Skeletal muscle satellite cell (primary cell): Measurements from ENCODE around the gene MTUS2.

ENCODE experiments used
- H3K27me3 ChIP-seq: 2 replicates; pipeline ENCODE4 v1.7.0; 2013; ENCODE audit warnings: low read length; ENCODE audit not compliant: control insufficient read depth, insufficient read depth
- H3K36me3 ChIP-seq: 2 replicates; pipeline ENCODE4 v1.7.0; 2013; ENCODE audit warnings: mild to moderate bottlenecking, control low read depth, low read length; ENCODE audit not compliant: insufficient read depth
- H3K4me1 ChIP-seq: 2 replicates; pipeline ENCODE4 v1.7.0; 2013; ENCODE audit warnings: low read length; ENCODE audit not compliant: control insufficient read depth, insufficient read depth
- H3K4me2 ChIP-seq: 2 replicates; pipeline ENCODE4 v1.7.0; 2013; ENCODE audit warnings: mild to moderate bottlenecking, low read length
- H3K4me3 ChIP-seq: 2 replicates; pipeline ENCODE4 v1.7.0; 2013; ENCODE audit warnings: low read length
- H3K9ac ChIP-seq: 2 replicates; pipeline ENCODE4 v1.7.0; 2013; ENCODE audit warnings: mild to moderate bottlenecking, low read depth, low read length, moderate library complexity
- H3K9me3 ChIP-seq: replicated peaks from 2 replicates; pipeline ENCODE4 v1.7.0; 2013; ENCODE audit warnings: mild to moderate bottlenecking, control low read depth, low read length

MTUS2 gene

DNA sequence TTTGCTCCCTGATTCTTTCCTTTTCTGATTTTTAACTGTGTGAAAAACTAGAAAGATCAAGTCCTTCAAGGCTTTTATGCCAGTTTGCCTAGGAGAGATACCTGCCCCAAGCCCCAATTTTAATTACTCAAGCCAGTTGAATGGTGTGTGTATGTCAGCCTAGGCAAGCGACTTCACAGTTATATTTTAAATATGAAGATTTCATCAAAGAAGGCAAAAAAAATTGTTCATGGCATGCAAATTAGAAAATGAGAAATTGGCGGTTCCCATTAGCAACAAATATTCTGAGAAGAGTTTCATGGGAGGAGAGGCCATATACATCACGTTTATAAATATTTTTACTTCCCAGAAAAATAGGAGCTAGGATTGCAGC lies 607.8 kb downstream of the MTUS2 start:
- Histone ChIP-seq H3K4me2 (peak overlapping the region; percentile 76), H3K4me3 (peak overlapping the region; percentile 54), H3K9ac (peak overlapping the region; percentile 45), H3K36me3 (no peaks in the 10 kb centered on the region), H3K27me3 (peaks cover 42% of the 10 kb centered on the region), H3K4me1 (peaks cover 4% of the 10 kb centered on the region), H3K9me3 (no peaks in the 10 kb centered on the region)

DNA sequence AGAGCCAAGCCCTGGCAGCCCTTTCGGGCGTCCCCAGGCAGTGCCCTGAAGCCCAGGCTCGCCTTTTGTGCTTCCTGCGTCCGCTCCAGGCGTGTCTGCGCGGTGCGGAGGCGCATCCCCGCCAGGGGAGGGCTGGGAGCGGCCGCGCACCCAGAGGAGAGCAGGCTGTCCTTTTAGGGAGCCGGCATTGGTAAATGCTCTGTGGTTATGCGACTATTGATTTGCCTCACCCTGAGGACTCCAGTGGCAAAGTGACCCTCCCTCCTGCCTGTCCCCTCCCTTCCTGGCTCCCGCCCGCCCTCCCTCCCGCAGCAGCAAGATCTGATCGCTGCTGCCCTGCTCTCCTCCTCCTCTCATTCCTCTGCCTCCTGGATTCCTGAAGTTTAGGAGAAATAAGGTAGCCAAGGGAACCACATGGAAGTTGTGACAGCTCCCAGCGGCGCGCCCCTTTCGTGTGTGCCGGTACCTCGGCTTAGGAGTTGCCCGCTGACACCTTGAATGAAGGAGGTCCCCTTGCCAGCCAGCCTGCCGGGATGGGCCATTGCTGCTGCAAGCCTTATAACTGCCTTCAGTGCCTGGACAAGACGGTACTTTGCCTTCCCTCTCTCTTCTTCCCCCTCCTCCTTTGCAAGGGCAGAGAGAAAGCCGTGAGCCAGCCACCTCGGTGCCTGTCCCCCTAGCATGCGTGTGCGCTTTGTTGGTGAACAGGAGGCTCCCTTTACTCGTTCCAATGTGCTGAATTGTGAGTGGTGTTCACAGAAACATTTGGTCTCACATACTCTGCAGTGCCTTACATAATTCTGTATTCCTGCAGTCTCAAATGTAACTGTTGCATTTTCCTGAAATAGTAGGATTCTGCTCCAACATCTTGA lies 608.4 kb downstream of the MTUS2 start:
- Histone ChIP-seq H3K4me2 (peak overlapping the region; percentile 76), H3K9ac (peak overlapping the region; percentile 45), H3K4me1 (peaks cover 4% of the 10 kb centered on the region), H3K4me3 (peak overlapping the region; percentile 54), H3K27me3 (peaks cover 42% of the 10 kb centered on the region), H3K36me3 (no peaks in the 10 kb centered on the region), H3K9me3 (no peaks in the 10 kb centered on the region)

DNA sequence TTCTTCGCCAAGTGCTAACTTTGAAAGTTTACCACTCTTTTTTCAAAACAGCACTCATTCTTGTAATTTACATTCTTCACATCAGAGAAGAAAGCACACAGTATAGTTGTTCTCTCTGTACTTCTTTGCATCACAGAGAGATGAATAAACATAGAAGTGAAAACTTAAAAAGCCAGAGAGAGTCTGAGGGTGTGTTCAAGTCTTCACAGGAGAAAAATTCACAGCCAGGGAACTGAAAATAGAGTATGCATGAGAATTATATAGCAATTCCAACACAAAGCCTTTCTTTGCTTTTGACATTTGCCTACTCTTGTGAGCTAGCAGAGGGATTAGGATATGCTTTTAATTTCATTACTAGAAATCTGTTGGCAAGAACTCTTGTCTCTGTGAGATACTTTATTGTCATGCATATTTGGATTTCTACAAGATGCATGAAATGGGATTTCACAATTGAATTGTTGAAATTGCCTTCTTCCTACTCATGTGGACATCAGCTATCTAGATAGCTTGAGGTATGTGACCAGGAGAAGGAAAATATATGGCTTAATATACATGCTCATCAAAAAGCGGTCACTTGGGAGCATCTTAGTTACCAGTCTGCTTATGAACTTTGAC lies 609.3 kb downstream of the MTUS2 start:
- H3K4me1 ChIP-seq, result peaks cover 8% of the 10 kb centered on the region
- H3K4me2 ChIP-seq, result no peak overlapping the region
- H3K9me3 ChIP-seq, result no peaks in the 10 kb centered on the region
- H3K27me3 ChIP-seq, result peaks cover 42% of the 10 kb centered on the region
- no peaks in the 10 kb centered on the region for H3K36me3 ChIP-seq
- no peak overlapping the region for H3K4me3 ChIP-seq
- H3K9ac ChIP-seq, result no peak overlapping the region

DNA sequence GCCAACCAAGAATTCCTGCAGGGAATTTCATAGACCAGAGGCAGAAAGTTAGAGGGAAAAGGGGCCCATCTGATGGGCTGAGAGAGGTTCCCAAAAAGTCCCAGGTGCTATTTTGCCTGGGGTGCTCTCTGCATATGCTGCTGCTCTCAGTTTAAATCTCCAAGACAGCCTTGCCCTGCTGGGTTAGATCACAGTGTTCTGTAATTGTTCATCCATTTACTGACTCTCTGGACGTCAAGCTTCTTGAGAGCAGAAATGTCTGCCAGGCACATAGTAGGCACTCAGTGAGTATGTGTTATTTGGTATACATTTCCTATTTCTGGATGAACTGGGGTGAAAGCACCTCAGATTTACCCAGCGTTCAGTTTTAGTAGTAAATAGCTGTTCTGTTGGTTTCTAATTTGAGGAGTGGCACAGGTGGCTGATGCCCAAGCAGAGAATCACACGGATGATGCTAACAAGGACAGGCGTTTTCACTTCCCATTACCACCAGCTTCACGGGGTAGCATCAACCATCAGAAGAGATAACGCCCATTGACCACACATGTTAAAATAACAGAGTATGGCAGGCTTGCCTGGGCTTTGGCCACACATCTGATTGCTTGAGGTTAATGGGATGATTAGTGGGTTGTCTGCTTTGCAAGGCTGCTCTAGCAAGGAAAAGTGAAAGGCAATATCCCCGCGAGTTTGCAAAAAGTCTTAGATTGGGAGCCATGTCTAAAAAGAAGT lies 614.2 kb downstream of the MTUS2 start:
- no peaks in the 10 kb centered on the region for H3K36me3 ChIP-seq
- H3K4me2 ChIP-seq, result peak overlapping the region; percentile 51
- peak overlapping the region; percentile 42 for H3K4me3 ChIP-seq

DNA sequence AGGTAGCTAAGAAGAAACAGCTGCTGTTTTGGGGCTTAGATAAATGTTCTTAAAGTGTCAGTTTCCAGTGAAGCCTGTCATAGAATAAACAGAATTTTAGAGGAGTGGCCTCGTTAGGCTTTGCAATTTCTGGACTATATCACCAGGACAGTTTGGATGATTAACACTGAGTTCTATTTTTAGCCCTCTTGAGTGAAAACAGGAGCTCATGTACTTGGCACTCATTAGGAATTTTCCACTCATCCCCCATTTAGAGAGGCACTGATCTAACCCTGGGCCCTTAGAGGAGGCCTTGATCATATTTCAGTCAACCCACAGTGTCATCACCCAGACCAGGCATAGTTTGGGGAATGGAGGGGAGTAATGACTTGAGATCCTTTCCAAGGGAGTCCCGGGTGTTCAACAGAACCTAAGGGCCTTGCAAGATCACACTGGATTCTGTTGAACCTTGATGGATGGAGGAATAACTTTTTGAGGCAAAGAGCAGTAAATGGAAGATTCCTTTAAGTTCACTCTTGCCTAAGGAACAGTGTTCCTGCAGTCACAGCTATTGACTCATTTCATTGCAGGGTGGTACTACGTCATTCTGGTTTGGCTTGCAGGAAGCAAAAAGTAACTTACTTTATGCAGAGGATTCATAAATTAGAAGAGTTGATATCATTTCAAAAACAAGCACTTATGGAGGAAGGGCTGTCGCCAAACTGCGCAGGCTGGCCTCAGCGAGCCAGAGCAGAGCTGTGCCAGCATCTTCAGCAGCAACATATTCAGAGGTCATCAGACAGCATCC lies 615.2 kb downstream of the MTUS2 start:
- Histone ChIP-seq H3K36me3 (no peaks in the 10 kb centered on the region), H3K9me3 (no peaks in the 10 kb centered on the region), H3K9ac (peak overlapping the region; percentile 60), H3K27me3 (peaks cover under 1% of the 10 kb centered on the region), H3K4me3 (peak overlapping the region; percentile 42), H3K4me2 (peak overlapping the region; percentile 51), H3K4me1 (peaks cover 36% of the 10 kb centered on the region)

More for the DNA sequence above, 614.2 kb downstream of the MTUS2 start:
- Histone ChIP-seq H3K9ac (no peak overlapping the region), H3K27me3 (peaks cover 8% of the 10 kb centered on the region), H3K4me1 (peaks cover 36% of the 10 kb centered on the region), H3K9me3 (no peaks in the 10 kb centered on the region)

DNA sequence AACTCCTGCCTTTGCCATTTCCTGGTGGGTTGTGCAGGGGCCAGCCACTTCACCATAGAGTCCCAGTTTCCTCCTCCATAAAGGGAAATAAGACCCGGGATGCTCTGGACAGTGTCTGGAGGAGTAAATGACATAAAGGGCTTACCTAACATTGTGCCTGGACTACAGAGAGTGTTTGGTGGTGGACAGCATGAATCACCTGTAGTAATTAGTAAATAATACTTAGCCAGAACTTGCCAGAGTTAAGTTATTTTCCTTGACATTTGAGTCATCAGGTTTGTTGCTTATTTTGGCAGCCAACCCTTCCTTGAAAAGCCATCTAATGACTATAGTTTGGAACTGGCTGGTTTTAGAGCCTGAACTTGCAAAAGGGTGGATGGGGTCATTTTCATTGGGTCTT lies 616.2 kb downstream of the MTUS2 start:
- Histone ChIP-seq H3K9ac (peak overlapping the region; percentile 47), H3K36me3 (no peaks in the 10 kb centered on the region), H3K4me1 (peaks cover 36% of the 10 kb centered on the region), H3K27me3 (peaks cover 5% of the 10 kb centered on the region), H3K9me3 (no peaks in the 10 kb centered on the region), H3K4me3 (no peak overlapping the region), H3K4me2 (peak overlapping the region; percentile 51)

DNA sequence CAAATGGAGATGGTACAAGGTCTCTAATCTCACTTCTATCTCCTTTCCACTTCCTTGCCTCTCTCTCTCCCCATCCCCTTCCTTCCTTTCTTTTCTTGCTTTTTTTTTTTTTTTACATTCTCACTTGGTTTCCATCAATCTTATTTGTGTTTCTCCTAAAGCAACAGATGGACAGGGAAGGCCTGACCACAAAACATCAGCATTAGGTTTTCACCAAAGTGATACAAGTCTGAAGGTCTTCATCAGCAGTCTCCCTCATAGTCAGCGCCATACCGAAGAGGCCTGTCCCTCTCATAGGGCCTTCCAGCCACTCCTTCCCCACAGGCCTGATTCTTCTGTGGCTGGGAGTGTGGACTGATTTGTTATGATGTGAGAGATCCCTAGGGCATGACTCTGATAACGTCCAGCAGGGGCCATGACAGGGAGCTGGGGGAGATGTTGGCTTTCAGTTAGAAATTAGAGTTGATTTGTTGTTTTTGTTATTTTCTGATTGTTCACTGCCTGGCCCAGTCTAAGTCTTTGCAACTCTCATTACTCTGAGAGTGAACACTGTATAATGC lies 616.7 kb downstream of the MTUS2 start:
- peaks cover 5% of the 10 kb centered on the region for H3K27me3 ChIP-seq
- H3K4me3 ChIP-seq, result no peak overlapping the region
- H3K4me1 ChIP-seq, result peaks cover 36% of the 10 kb centered on the region
- H3K36me3 ChIP-seq, result no peaks in the 10 kb centered on the region
- no peak overlapping the region for H3K9ac ChIP-seq
- H3K4me2 ChIP-seq, result no peak overlapping the region
- H3K9me3 ChIP-seq, result no peaks in the 10 kb centered on the region

DNA sequence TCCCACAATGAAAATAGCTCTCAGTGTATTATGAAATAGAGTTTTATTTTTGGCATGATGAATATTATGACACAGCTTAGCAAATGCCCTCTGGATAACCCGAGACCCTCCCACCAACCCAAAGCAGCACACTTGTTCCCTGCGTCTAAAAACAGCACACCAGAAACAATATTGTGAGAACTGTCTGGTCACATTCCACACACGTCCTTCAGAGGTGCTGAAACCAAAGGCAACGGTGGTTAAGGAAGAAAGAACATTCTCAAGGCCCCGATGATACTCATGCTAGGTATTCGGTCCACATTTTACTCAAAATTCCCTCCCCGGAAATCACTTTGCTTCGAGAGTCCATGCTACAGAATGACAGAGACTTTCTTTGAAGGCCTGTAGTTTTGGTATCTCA lies 618.6 kb downstream of the MTUS2 start:
- Histone ChIP-seq H3K36me3 (no peaks in the 10 kb centered on the region), H3K9ac (no peak overlapping the region), H3K4me1 (peaks cover 36% of the 10 kb centered on the region), H3K9me3 (no peaks in the 10 kb centered on the region), H3K4me3 (no peak overlapping the region), H3K27me3 (peaks cover 14% of the 10 kb centered on the region), H3K4me2 (no peak overlapping the region)

DNA sequence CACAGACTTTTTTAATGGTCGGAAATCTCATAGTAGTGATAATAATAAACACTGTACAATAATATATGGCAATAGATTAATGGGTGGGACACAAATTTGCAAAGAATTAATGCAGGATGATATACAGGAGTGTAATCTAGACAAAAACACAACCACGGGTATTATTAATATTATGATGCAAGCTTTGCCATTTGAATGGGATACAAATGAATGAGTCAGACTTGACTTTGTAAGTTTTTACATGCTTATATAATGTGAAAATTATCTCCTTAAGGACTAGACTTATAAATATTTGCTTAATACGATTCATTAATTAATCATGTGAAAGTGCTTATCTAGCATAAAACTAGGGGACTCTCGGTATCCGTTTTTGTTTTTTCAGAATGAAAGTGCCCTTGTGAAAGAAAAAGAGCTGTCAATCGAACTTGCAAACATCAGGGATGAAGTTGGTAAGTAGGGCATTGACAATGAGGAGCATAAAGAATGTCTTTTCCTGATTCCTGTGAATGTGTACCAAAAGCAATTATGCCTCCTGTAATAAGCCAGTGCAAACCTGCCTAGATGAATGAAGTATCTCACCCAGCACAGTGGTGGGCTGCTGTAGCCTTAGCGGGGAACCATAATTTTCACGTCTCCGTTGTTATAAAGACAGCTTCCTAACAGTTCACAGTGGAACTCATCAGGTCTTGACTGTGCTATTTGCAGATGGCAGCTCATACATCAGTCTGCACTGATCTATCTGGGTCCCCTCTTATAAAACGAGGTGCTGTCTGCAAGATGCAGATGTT lies 619.7 kb downstream of the MTUS2 start:
- H3K9me3 ChIP-seq, result no peaks in the 10 kb centered on the region
- no peak overlapping the region for H3K4me3 ChIP-seq
- no peak overlapping the region for H3K9ac ChIP-seq
- no peak overlapping the region for H3K4me2 ChIP-seq
- peaks cover 20% of the 10 kb centered on the region for H3K27me3 ChIP-seq
- H3K4me1 ChIP-seq, result peaks cover 28% of the 10 kb centered on the region
- H3K36me3 ChIP-seq, result no peaks in the 10 kb centered on the region

DNA sequence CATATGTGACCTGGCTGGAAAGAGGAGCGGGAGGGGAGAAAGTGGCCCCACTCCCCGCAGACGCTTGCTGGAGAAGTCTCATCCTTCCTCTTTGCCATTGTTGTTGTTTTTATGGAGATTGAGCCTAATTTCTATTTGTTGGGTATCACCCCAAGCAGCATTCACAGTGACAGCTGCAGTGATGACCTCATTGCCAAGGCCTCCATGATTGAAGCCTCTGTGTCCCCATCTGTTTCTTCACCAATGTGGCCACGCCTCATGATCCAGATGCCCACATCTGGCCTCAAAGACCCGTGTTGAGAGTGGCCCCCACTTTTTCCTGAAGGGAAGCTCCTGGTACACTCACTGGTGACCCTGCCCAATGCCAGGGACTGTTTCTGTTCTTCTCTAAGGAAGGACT lies 621.2 kb downstream of the MTUS2 start:
- H3K4me2 ChIP-seq, result no peak overlapping the region
- H3K9ac ChIP-seq, result no peak overlapping the region
- H3K4me3 ChIP-seq, result no peak overlapping the region
- peaks cover 29% of the 10 kb centered on the region for H3K27me3 ChIP-seq
- H3K4me1 ChIP-seq, result peaks cover 12% of the 10 kb centered on the region
- H3K9me3 ChIP-seq, result no peaks in the 10 kb centered on the region
- H3K36me3 ChIP-seq, result no peaks in the 10 kb centered on the region
